AG10803 (cell line): ENCODE data around the gene ZNF503.
A peak's percentile ranks its signal among the peaks of the same experiment; 100 is the strongest.

ENCODE experiments used
- DNase-seq: peaks from one replicate; pipeline ENCODE4 v3.0.0; 2010; ENCODE audit warnings: low read depth
- H3K4me3 ChIP-seq: 2 replicates; pipeline ENCODE4 v1.5.1; 2011; ENCODE audit warnings: mild to moderate bottlenecking, low read length, control low read depth
- CTCF ChIP-seq: conservative IDR thresholded peaks from 2 replicates; pipeline ENCODE4 v1.5.1; 2011; ENCODE audit warnings: mild to moderate bottlenecking, low read length, control low read depth, inconsistent platforms

Gene ZNF503

GRCh38 chr10:75396631-75397495 is 4.7 kb downstream of the ZNF503 start:
- TF ChIP-seq CTCF, result no peak
- H3K4me3 ChIP-seq, result peak overlapping the region; percentile 99
- peak; percentile 33 for DNase-seq

GRCh38 chr10:75395932-75396630 is 5.5 kb downstream of the ZNF503 start:
- DNase-seq, result peak; percentile 33
- H3K4me3 ChIP-seq, result peak overlapping the region; percentile 99
- TF ChIP-seq CTCF, result no peak

- TF ChIP-seq CTCF, result peak; percentile 43
- DNase-seq, result peak; percentile 38
- peak overlapping the region; percentile 99 for H3K4me3 ChIP-seq
Measured at GRCh38 chr10:75395066-75395931, 6.3 kb downstream of the ZNF503 start.

GRCh38 chr10:75394221-75394620 is 7.3 kb downstream of the ZNF503 start:
- DNase-seq, result no peak
- H3K4me3 ChIP-seq, result no peak overlapping the region
- TF ChIP-seq CTCF, result no peak

- DNase-seq, result no peak
- no peak overlapping the region for H3K4me3 ChIP-seq
- TF ChIP-seq CTCF, result no peak
Measured at GRCh38 chr10:75392744-75393143, 8.8 kb downstream of the ZNF503 start.

GRCh38 chr10:75392271-75392670 is 9.3 kb downstream of the ZNF503 start:
- no peak for DNase-seq
- TF ChIP-seq CTCF, result no peak
- no peak overlapping the region for H3K4me3 ChIP-seq
